Ascending aorta (tissue), 2 donors: ENCODE measurements around the gene WNT11. TPM values are rescaled to one million over a fixed set of nuclear protein-coding genes. Genes with fewer than 3 reads are reported as not detected.

Experiments used
- DNase-seq, 2 donors: peaks; one replicate each; pipeline ENCODE4 v3.0.0-alpha.2; 2019; ENCODE audit warnings: low spot score in 2 of 2
- H3K27ac ChIP-seq, 2 donors: fragments of 200-600 bp; sonication (generic); one replicate each; pipeline ENCODE4 v1.5.1; 2016 to 2017; ENCODE audit warnings: mild to moderate bottlenecking in 1 of 2
- H3K27me3 ChIP-seq: fragments of 200-600 bp; sonication (generic); one replicate; pipeline ENCODE4 v1.5.1; 2017
- H3K36me3 ChIP-seq, 2 donors: fragments of 200-600 bp; sonication (generic); one replicate each; pipeline ENCODE4 v1.5.1; 2016
- H3K4me1 ChIP-seq, 2 donors: fragments of 200-600 bp; sonication (generic); one replicate each; pipeline ENCODE4 v1.5.1; 2016 to 2017; ENCODE audit warnings: mild to moderate bottlenecking in 1 of 2
- H3K4me3 ChIP-seq, 2 donors: fragments of 200-600 bp; sonication (generic); one replicate each; pipeline ENCODE4 v1.5.1; 2016 to 2017; ENCODE audit warnings: mild to moderate bottlenecking in 1 of 2
- H3K9me3 ChIP-seq, 2 donors: fragments of 200-600 bp; sonication (generic); one replicate each; pipeline ENCODE4 v1.5.1; 2016
- CTCF ChIP-seq, 3 experiments: fragments of 200-600 bp in 2 of 3; fragments of 450-650 bp in 1 of 3; sonication (generic) in 2 of 3; IDR thresholded peaks; one replicate each; pipeline ENCODE4 v1.5.1; 2016 to 2019; ENCODE audit warnings: antibody characterized with exemption in 3 of 3, mild to moderate bottlenecking in 1 of 3, moderate library complexity in 1 of 3
- intact Hi-C: fragments of 100-400 bp; cut with DNase I; formaldehyde crosslinking; loops from one replicate; pipeline ENCODE4 v1.15.1; 2023
- total RNA-seq: library from RNA; depleted of rRNA; stranded (reverse); fragments of >200 nt; gene quantifications from one replicate; pipeline ENCODE4 v1.1.0, GENCODE V29; 2016

Gene WNT11
- total RNA-seq, 1 donor from 2014 or later, result 11.7 TPM

- DNase-seq, result no peak
- Histone ChIP-seq H3K27me3 (no peaks in the 10 kb centered on the region), H3K4me3 (no peak overlapping the region), H3K27ac (no peak overlapping the region), H3K9me3 (no peaks in the 10 kb centered on the region), H3K4me1 (no peaks in the 10 kb centered on the region), H3K36me3 (no peaks in the 10 kb centered on the region)
- intact Hi-C loops, result no loop called here
- no peak for TF ChIP-seq CTCF (IDR thresholded peaks at IDR 0.05)
Measured at GRCh38 chr11:76140912-76141574, 65.3 kb downstream of the WNT11 start.

DNA sequence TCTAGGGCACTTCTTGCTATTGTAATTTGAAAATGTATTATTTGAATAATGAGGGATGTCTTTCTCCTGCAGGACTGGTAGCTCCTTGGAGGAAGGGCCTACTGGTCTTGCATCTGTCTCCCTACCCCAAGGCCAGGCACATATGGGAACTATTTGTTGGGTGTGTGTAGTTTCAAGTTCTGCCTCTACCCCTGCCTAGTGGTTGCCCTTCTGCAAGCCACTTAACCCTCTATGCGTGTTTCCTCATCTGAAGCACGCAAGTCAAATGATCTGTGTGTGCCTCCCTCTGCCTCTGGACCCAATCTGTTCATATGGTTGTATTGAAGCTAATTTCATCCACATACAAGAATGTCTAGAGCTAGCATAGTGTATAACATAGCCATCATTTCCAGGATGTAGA lies 67.0 kb downstream of the WNT11 start:
- no peaks in the 10 kb centered on the region for H3K36me3 ChIP-seq
- no peaks in the 10 kb centered on the region for H3K27me3 ChIP-seq
- no peak for DNase-seq
- no peak overlapping the region for H3K27ac ChIP-seq
- H3K4me3 ChIP-seq, result no peak overlapping the region
- TF ChIP-seq CTCF (IDR thresholded peaks at IDR 0.05), result no peak
- H3K4me1 ChIP-seq, result no peaks in the 10 kb centered on the region
- intact Hi-C loops, result no loop called here
- no peaks in the 10 kb centered on the region for H3K9me3 ChIP-seq

Other genes starting within 250 kb of the WNT11 start
- gene THAP12, start 174.6 kb upstream of the WNT11 start, total RNA-seq, result 12.7 TPM
- not detected for gene GVQW3, start 174.8 kb upstream of the WNT11 start, total RNA-seq
- 7.5 TPM for gene EMSY, start 238.5 kb upstream of the WNT11 start, total RNA-seq